Left ventricle myocardium inferior (tissue), 1 donor: ENCODE results near the gene LXN. TPM values are rescaled to one million over a fixed set of nuclear protein-coding genes. Genes with fewer than 3 reads are reported as not detected.

Source experiments
- DNase-seq: peaks from one replicate; pipeline ENCODE4 v3.0.0-alpha.2; 2020
- H3K27ac ChIP-seq: fragments of 200-600 bp; replicated peaks from 2 replicates; pipeline ENCODE4 v1.8.0; 2021
- H3K27me3 ChIP-seq: fragments of 200-600 bp; 2 replicates; pipeline ENCODE4 v1.8.0; 2021; ENCODE audit warnings: low read depth
- H3K36me3 ChIP-seq: fragments of 200-600 bp; 2 replicates; pipeline ENCODE4 v1.8.0; 2021
- H3K4me1 ChIP-seq: fragments of 200-600 bp; 2 replicates; pipeline ENCODE4 v1.8.0; 2021
- H3K4me3 ChIP-seq: fragments of 200-600 bp; 2 replicates; pipeline ENCODE4 v1.8.0; 2021; ENCODE audit warnings: mild to moderate bottlenecking, moderate library complexity
- H3K9me3 ChIP-seq: fragments of 200-600 bp; replicated peaks from 2 replicates; pipeline ENCODE4 v1.8.0; 2021
- intact Hi-C: fragments of 100-400 bp; cut with micrococcal nuclease; formaldehyde crosslinking; loops from one replicate; pipeline ENCODE4 v1.11.0; 2022
- total RNA-seq: library from RNA; stranded (reverse); fragmentation: NEBNext Ultra II Directional; extraction: Animal tissue kit (Norgen Biotek cat#: 25700); gene quantifications from one replicate; pipeline ENCODE4 v1.2.1, GENCODE V29; 2021
- TF ChIP-seq, protein P1 (sequence below): fragments of 200-600 bp; IDR thresholded peaks from 2 replicates; pipeline ENCODE4 v1.8.0; 2021; ENCODE audit warnings: antibody characterized with exemption, mild to moderate bottlenecking, borderline replicate concordance
- donor health status: DM: no; HTN: yes; CAD: no; lungs with severe emphysema.

LXN gene
- total RNA-seq, 1 donor from 2014 or later: 3.2 TPM

GRCh38 chr3:158659454-158660237 lies 12.8 kb downstream of the LXN start:
- H3K27ac ChIP-seq: peak overlapping the region; percentile 43
- peaks cover 13% of the 10 kb centered on the region for H3K4me1 ChIP-seq
- intact Hi-C loops: loop anchor here (5.0 kb wide), 1 partner anchor 133 kb away; no protein-coding TSS in a partner anchor
- TF ChIP-seq, protein P1, sequence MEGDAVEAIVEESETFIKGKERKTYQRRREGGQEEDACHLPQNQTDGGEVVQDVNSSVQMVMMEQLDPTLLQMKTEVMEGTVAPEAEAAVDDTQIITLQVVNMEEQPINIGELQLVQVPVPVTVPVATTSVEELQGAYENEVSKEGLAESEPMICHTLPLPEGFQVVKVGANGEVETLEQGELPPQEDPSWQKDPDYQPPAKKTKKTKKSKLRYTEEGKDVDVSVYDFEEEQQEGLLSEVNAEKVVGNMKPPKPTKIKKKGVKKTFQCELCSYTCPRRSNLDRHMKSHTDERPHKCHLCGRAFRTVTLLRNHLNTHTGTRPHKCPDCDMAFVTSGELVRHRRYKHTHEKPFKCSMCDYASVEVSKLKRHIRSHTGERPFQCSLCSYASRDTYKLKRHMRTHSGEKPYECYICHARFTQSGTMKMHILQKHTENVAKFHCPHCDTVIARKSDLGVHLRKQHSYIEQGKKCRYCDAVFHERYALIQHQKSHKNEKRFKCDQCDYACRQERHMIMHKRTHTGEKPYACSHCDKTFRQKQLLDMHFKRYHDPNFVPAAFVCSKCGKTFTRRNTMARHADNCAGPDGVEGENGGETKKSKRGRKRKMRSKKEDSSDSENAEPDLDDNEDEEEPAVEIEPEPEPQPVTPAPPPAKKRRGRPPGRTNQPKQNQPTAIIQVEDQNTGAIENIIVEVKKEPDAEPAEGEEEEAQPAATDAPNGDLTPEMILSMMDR: peak; percentile 75
- H3K4me3 ChIP-seq: no peak overlapping the region
- H3K27me3 ChIP-seq: no peaks in the 10 kb centered on the region
- peaks cover 77% of the 10 kb centered on the region for H3K36me3 ChIP-seq
- H3K9me3 ChIP-seq: no peaks in the 10 kb centered on the region
- DNase-seq: peak; percentile 20

DNA sequence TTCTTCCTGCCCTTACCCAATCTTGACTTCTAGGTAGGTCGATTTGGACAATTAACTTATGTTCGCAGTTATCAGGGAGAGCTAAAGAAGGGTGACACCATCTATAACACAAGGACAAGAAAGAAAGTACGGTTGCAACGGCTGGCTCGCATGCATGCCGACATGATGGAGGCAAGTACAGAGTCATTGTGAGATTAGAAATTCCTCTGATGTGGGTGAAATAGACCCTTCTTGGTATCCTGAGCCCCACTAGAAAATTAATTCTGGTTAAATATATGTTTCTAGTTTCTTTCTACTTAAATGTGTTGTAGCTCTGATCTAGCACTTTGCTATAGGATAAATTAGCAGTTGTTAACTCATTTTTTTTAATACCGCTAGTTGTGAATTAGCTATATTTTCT lies 13.6 kb downstream of the LXN start:
- Histone ChIP-seq H3K9me3 (no peaks in the 10 kb centered on the region), H3K36me3 (peaks cover 77% of the 10 kb centered on the region), H3K4me1 (peaks cover 13% of the 10 kb centered on the region), H3K27ac (peak overlapping the region; percentile 43), H3K4me3 (no peak overlapping the region), H3K27me3 (no peaks in the 10 kb centered on the region)
- DNase-seq: no peak
- TF ChIP-seq, protein P1: no peak
- intact Hi-C loops: no loop called here

- H3K4me3 ChIP-seq: no peak overlapping the region
- H3K27me3 ChIP-seq: no peaks in the 10 kb centered on the region
- no peaks in the 10 kb centered on the region for H3K9me3 ChIP-seq
- intact Hi-C loops: no loop called here
- DNase-seq: no peak
- no peak overlapping the region for H3K27ac ChIP-seq
- H3K4me1 ChIP-seq: peaks cover 26% of the 10 kb centered on the region
- peaks cover 89% of the 10 kb centered on the region for H3K36me3 ChIP-seq
- TF ChIP-seq, protein P1: no peak
Observed at GRCh38 chr3:158652463-158652862, 20.0 kb downstream of the LXN start.

DNA sequence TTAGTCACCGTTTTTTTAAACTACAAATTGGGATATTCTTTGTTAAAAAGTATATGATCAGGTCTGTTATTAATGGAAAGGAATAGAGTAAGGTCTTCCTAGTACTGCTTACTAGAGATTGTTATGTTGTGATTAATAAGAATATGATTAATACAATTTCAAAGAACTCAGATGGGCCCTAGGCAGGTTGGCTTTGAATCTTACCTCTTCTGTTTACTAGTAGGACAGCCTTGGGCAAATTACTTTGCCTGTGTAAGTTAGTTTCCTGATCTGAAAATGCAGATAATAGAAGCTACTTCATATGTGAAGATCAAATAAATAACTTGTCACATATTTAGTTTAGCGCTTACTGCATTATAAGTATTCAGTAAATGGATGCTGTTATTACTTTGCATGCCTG lies 21.3 kb downstream of the LXN start:
- Histone ChIP-seq H3K9me3 (no peaks in the 10 kb centered on the region), H3K4me1 (peaks cover 35% of the 10 kb centered on the region), H3K4me3 (no peak overlapping the region), H3K27ac (no peak overlapping the region), H3K27me3 (no peaks in the 10 kb centered on the region), H3K36me3 (peaks cover 93% of the 10 kb centered on the region)
- TF ChIP-seq, protein P1: no peak
- DNase-seq: no peak
- intact Hi-C loops: no loop called here

DNA sequence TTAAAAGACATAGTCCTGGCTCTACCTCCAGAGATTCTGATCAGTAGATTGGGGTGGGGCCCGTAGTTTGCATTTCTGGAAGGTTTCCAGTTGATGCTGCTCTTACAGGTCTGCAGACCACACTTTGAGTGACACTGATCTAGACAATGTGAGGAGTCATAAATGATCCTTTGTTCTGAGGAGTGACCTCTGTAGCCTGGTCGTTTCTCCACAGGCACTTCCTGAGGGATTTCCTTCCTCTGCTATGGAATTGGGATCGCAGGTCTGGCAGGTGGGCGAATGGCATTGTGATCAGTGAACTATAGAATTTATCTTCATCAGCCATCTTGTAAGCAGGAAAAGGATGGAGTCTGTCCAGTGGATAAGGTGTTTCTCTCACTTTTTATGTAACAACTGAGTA lies 22.7 kb downstream of the LXN start:
- no peak overlapping the region for H3K4me3 ChIP-seq
- H3K36me3 ChIP-seq: peaks cover 82% of the 10 kb centered on the region
- peaks cover 49% of the 10 kb centered on the region for H3K4me1 ChIP-seq
- TF ChIP-seq, protein P1: no peak
- H3K27me3 ChIP-seq: no peaks in the 10 kb centered on the region
- peak overlapping the region; percentile 50 for H3K27ac ChIP-seq
- H3K9me3 ChIP-seq: no peaks in the 10 kb centered on the region
- DNase-seq: no peak
- intact Hi-C loops: no loop called here
